Sigmoid colon (tissue), 7 donors: Measurements from ENCODE around the gene HS3ST6. TPM values are rescaled to one million over a fixed set of nuclear protein-coding genes. Genes with fewer than 3 reads are reported as not detected.

Experiments used
- DNase-seq: peaks from one replicate; pipeline ENCODE4 v3.0.0-alpha.2; 2019
- H3K27ac ChIP-seq, 4 donors: fragments of 200-600 bp; sonication (generic); one replicate each; pipeline ENCODE4 v1.5.1; 2016 to 2019; ENCODE audit warnings: mild to moderate bottlenecking in 1 of 4
- H3K27me3 ChIP-seq, 3 donors: fragments of 200-600 bp; sonication (generic); one replicate each; pipeline ENCODE4 v1.5.1; 2019; ENCODE audit warnings: mild to moderate bottlenecking in 1 of 3
- H3K36me3 ChIP-seq, 4 donors: fragments of 200-600 bp; sonication (generic); one replicate each; pipeline ENCODE4 v1.5.1; 2016 to 2019
- H3K4me1 ChIP-seq, 4 donors: fragments of 200-600 bp; sonication (generic); one replicate each; pipeline ENCODE4 v1.5.1; 2017 to 2019
- H3K4me3 ChIP-seq, 4 donors: fragments of 200-600 bp; sonication (generic); one replicate each; pipeline ENCODE4 v1.5.1; 2017 to 2019; ENCODE audit warnings: mild to moderate bottlenecking in 2 of 4, moderate library complexity in 1 of 4
- H3K9me3 ChIP-seq, 4 donors: fragments of 200-600 bp in 3 of 4; sonication (generic) in 3 of 4; one replicate each; pipeline versions ENCODE4 v1.5.1 to v1.6.1; 2013 to 2019
- EP300 ChIP-seq, 4 donors: sonication (generic); formaldehyde crosslinking; IDR thresholded peaks; one replicate each; pipeline ENCODE4 v1.6.1; 2017; ENCODE audit warnings: antibody characterized with exemption in 4 of 4
- POLR2A ChIP-seq, 2 donors: fragments of 450-650 bp; IDR thresholded peaks; one replicate each; pipeline ENCODE4 v1.6.1; 2016; ENCODE audit warnings: antibody characterized with exemption in 2 of 2, mild to moderate bottlenecking in 2 of 2, moderate library complexity in 2 of 2
- POLR2AphosphoS5 ChIP-seq, 4 donors: sonication (generic); formaldehyde crosslinking; IDR thresholded peaks; one replicate each; pipeline ENCODE4 v1.6.1; 2017; ENCODE audit warnings: antibody characterized with exemption in 4 of 4
- WGBS, 2 donors: extraction: QIAGEN DNeasy Blood & Tissue Kit; methylation state at CpG; one replicate each; pipeline ENCODE4 v1.1.7; 2013; 5-methylcytosine and 5-hydroxymethylcytosine counted together
- intact Hi-C: fragments of 100-400 bp; cut with DNase I; formaldehyde crosslinking; loops from one replicate; pipeline ENCODE4 v1.15.1; 2023
- polyA plus RNA-seq, 3 donors: library from polyadenylated mRNA; stranded (reverse); fragments of 200-250 nt; gene quantifications; one replicate each; pipeline ENCODE4 v1.2.3, GENCODE V29; 2013
- total RNA-seq, 4 donors: library from RNA; depleted of rRNA; stranded (reverse); fragments of >200 nt; gene quantifications; one replicate each; pipeline ENCODE4 v1.1.0, GENCODE V29; 2016
- TF ChIP-seq, protein P1 (sequence below), 4 experiments: fragments of 450-650 bp in 3 of 4; fragments of 200-600 bp in 1 of 4; IDR thresholded peaks; one replicate each; pipeline ENCODE4 v1.5.1; 2016 to 2019; ENCODE audit warnings: antibody characterized with exemption in 4 of 4, mild to moderate bottlenecking in 3 of 4, moderate library complexity in 2 of 4
- donor health status: healthy with polysubstance abuse.
- donor health status: Bipolar disorder and iron deficiency.
- donor health status: healthy.

HS3ST6 gene
- total and polyA plus RNA-seq, 7 donors: 0.09 to 6.0 TPM; not detected in 5

DNA sequence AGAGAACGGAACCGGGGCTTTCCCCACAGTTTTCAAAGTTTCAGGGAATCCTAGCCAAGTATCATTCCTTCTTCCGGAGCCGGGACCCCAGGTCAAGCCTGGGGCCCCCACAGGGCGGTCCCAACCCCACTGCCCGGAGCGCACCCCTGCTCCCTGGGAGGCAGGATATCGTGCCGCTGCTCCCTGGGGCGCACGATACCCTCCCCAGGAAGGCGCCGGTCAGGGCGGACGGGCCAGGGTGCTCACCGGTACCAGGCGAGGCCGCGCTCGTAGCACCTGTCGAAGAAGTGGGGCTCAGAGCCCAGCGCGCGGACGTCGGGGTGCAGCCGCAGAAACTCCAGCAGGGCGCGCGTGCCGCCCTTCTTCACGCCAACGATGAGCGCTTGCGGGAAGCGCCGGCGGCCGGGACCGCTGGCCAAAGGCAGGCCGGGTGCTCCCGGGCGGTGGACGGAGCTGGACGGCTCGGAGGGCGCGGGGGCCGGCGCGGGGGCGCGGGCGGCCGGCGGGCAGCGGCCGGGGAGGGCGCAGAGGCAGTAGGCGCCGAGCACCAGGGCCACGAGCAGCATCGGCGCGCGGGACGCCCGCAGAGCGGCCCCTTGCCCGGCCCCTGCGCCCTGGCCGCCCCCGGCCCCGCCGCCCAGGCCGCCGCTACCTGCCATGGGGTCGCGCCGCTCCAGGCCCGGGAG, 407 bp downstream of the HS3ST6 start:
- H3K4me1 ChIP-seq: peaks cover 0 to 10% (median 6%) of the 10 kb centered on the region in 4 donors
- no peaks in the 10 kb centered on the region for H3K9me3 ChIP-seq
- H3K27me3 ChIP-seq: peaks cover 33 to 95% (median 62%) of the 10 kb centered on the region in 3 donors
- WGBS, 2 donors: 1 to 3% methylated on average over 81 of the region's 81 CpGs
- no peaks in the 10 kb centered on the region for H3K36me3 ChIP-seq
- intact Hi-C loops: no loop called here
- H3K4me3 ChIP-seq: no peak overlapping the region
- TF ChIP-seq POLR2A (IDR thresholded peaks at IDR 0.05): no peak
- TF ChIP-seq, protein P1, sequence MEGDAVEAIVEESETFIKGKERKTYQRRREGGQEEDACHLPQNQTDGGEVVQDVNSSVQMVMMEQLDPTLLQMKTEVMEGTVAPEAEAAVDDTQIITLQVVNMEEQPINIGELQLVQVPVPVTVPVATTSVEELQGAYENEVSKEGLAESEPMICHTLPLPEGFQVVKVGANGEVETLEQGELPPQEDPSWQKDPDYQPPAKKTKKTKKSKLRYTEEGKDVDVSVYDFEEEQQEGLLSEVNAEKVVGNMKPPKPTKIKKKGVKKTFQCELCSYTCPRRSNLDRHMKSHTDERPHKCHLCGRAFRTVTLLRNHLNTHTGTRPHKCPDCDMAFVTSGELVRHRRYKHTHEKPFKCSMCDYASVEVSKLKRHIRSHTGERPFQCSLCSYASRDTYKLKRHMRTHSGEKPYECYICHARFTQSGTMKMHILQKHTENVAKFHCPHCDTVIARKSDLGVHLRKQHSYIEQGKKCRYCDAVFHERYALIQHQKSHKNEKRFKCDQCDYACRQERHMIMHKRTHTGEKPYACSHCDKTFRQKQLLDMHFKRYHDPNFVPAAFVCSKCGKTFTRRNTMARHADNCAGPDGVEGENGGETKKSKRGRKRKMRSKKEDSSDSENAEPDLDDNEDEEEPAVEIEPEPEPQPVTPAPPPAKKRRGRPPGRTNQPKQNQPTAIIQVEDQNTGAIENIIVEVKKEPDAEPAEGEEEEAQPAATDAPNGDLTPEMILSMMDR (IDR thresholded peaks at IDR 0.05): no peak
- TF ChIP-seq POLR2AphosphoS5 (IDR thresholded peaks at IDR 0.05): no peak
- no peak for TF ChIP-seq EP300 (IDR thresholded peaks at IDR 0.05)
- H3K27ac ChIP-seq: no peak overlapping the region
- no peak for DNase-seq

DNA sequence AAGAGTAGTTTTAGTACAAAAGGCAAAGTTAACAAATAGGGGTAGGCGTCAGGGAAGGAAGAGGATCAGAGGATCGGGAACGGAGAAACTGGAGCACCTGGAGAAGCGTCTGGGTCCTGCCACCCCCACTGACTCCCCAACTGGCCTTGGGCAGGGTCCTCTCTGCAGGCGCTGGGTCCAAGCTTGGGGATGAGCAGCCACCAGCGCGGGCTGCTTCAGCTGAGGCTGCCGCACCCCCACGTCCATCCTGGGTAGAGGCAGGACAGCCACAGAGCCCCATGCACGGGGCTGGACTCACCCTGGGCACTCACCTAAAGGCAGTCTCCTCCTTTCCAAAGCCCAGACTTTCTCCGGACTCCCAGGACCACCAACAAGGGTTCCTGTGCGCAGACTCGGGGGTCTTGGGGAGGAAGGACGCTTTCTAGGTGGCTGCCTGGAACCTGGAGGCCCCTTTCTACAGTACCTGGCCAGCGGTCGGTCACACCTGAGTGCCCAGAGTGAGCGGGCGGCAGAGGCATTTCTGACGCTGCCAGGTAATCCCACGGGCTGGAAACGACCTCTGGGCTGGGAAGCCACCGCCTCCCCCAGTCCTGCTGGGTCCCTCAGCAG, 1.1 kb downstream of the HS3ST6 start:
- TF ChIP-seq EP300 (IDR thresholded peaks at IDR 0.05): no peak
- no peak for TF ChIP-seq POLR2A (IDR thresholded peaks at IDR 0.05)
- TF ChIP-seq, protein P1 (IDR thresholded peaks at IDR 0.05): no peak
- no peak for TF ChIP-seq POLR2AphosphoS5 (IDR thresholded peaks at IDR 0.05)
- WGBS, 2 donors: 6 to 10% methylated on average over 22 of the region's 22 CpGs

DNA sequence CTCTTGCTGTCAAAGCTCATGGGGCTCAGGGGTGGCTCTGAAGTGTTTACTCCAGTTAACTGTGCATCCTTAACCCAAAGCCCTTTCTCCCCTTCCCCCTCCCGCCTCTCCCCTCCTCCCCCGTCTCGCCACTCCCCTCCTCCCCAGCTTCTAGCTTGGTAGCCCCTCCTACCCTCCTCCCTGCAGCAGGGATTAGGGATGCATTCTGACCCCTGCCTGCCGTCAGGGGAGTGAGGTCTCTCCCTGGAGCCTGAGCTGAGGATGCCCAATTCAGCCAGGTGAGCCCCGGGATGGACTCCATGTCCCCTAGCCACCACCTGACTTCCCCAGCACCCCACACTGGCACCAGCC, 1.6 kb downstream of the HS3ST6 start:
- peaks cover 33 to 83% (median 53%) of the 10 kb centered on the region in 3 donors for H3K27me3 ChIP-seq
- H3K27ac ChIP-seq: no peak overlapping the region
- peaks cover 0 to 10% (median 6%) of the 10 kb centered on the region in 4 donors for H3K4me1 ChIP-seq
- no peaks in the 10 kb centered on the region for H3K36me3 ChIP-seq
- no peaks in the 10 kb centered on the region for H3K9me3 ChIP-seq
- H3K4me3 ChIP-seq: no peak overlapping the region
- DNase-seq: no peak
- 23 to 33% methylated on average over 5 of the region's 5 CpGs for WGBS, 2 donors
- TF ChIP-seq EP300 (IDR thresholded peaks at IDR 0.05) (no peak), POLR2A (IDR thresholded peaks at IDR 0.05) (no peak), POLR2AphosphoS5 (IDR thresholded peaks at IDR 0.05) (no peak)
- TF ChIP-seq, protein P1 (IDR thresholded peaks at IDR 0.05): no peak
- intact Hi-C loops: no loop called here

More for the DNA sequence above, 1.1 kb downstream of the HS3ST6 start:
- peaks cover 33 to 88% (median 56%) of the 10 kb centered on the region in 3 donors for H3K27me3 ChIP-seq
- no peak overlapping the region for H3K27ac ChIP-seq
- H3K4me3 ChIP-seq: no peak overlapping the region
- H3K36me3 ChIP-seq: no peaks in the 10 kb centered on the region
- H3K9me3 ChIP-seq: no peaks in the 10 kb centered on the region
- DNase-seq: no peak
- intact Hi-C loops: no loop called here
- peaks cover 0 to 10% (median 6%) of the 10 kb centered on the region in 4 donors for H3K4me1 ChIP-seq

DNA sequence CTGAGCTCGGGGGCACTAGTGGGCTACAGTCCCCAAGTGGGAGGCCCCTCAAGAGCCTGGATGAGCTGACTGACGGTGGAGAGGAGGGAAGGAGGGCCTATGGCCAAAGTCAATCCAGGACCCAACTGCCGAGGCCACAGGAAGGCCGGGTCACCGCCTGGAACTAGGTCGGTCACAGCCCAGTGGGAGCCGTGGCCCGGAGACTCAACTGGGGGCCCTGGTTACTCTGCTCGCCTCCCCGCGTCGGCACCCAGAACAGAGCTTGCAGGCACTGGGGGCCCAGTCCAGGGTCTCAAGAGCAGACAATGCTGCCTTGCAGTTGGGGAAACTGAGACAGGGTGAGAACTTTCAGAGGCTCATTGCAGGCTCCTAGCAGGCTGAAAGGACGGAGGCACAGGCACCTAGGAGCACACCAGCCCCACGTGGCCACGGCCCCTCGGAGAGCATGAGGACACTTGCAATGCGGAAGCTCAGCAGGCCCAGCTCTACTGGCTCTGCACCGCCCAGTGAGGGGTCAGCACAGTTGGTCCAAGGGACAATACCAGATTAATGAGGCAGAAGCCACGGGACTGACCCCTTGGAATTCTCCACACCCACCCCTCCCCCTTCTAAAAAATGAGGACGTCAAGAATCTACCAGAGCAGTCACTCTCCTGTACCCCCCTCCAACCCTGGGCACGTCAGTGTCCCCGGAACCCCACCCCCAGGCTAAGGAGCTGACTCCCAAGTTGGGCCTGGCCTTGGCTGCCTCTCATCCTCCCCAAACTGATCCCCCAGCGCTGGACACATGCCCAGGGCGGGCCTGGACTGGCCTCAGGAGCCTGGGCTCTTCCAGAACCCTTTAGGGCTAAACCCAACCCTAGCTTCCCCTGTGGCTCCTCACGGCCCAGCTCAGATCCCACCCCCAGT, 2.2 kb downstream of the HS3ST6 start:
- no peak overlapping the region for H3K4me3 ChIP-seq
- no peak overlapping the region for H3K27ac ChIP-seq
- H3K36me3 ChIP-seq: no peaks in the 10 kb centered on the region
- H3K4me1 ChIP-seq: peaks cover 0 to 10% (median 6%) of the 10 kb centered on the region in 4 donors
- peaks cover 33 to 78% (median 53%) of the 10 kb centered on the region in 3 donors for H3K27me3 ChIP-seq
- intact Hi-C loops: no loop called here
- TF ChIP-seq POLR2A (IDR thresholded peaks at IDR 0.05): no peak
- no peak for TF ChIP-seq EP300 (IDR thresholded peaks at IDR 0.05)
- TF ChIP-seq, protein P1 (IDR thresholded peaks at IDR 0.05): no peak
- DNase-seq: no peak
- WGBS, 2 donors: 70 to 80% methylated on average over 25 of the region's 25 CpGs
- H3K9me3 ChIP-seq: no peaks in the 10 kb centered on the region
